ENCODE results near the gene MYCBPAP.

The MYCBPAP gene

GRCh38 chr17:50507871-50508572, at the start of gene MYCBPAP:
Gene MYCBPAP (plus strand): TSS chr17:50508439. CDS start chr17:50508675, 236 bp downstream.
- no peaks in the 10 kb centered on the region for H3K9me3 ChIP-seq (ENCODE audit: low read length)
- peak within 1 kb of the TSS; percentile 54 for H3K9ac ChIP-seq (ENCODE audit: low read length)
- H3K27me3 ChIP-seq (ENCODE audit: control insufficient read depth in 1 of 2, insufficient read depth in 2 of 2, low read length in 2 of 2): no peaks in the 10 kb centered on the region
- peak within 1 kb of the TSS; percentile 74 for H3K27ac ChIP-seq (ENCODE audit: low read depth, low read length)
- peaks cover 8% of the 10 kb centered on the region for H3K4me1 ChIP-seq (ENCODE audit: insufficient read depth, low read length)
- H3K4me3 ChIP-seq (ENCODE audit: low read depth in 1 of 2, low read length in 2 of 2): peak within 1 kb of the TSS; percentile 68 to 73
- no peaks in the 10 kb centered on the region for H3K36me3 ChIP-seq (ENCODE audit: insufficient read depth, low read length)

GRCh38 chr17:50458701-50459676, 49.2 kb upstream of the MYCBPAP start:
- Histone ChIP-seq H3K4me1 (ENCODE audit: insufficient read depth, low read length) (no peaks in the 10 kb centered on the region), H3K9me3 (ENCODE audit: low read length) (no peaks in the 10 kb centered on the region), H3K9ac (ENCODE audit: low read length) (no peak overlapping the region), H3K27ac (ENCODE audit: low read depth, low read length) (no peak overlapping the region), H3K27me3 (ENCODE audit: control insufficient read depth in 1 of 2, insufficient read depth in 2 of 2, low read length in 2 of 2) (no peaks in the 10 kb centered on the region), H3K36me3 (ENCODE audit: insufficient read depth, low read length) (no peaks in the 10 kb centered on the region), H3K4me3 (ENCODE audit: low read depth in 1 of 2, low read length in 2 of 2) (no peak overlapping the region)

- no peak overlapping the region for H3K9ac ChIP-seq (ENCODE audit: low read length)
- H3K36me3 ChIP-seq (ENCODE audit: insufficient read depth, low read length): no peaks in the 10 kb centered on the region
- H3K9me3 ChIP-seq (ENCODE audit: low read length): no peaks in the 10 kb centered on the region
- no peaks in the 10 kb centered on the region for H3K27me3 ChIP-seq (ENCODE audit: control insufficient read depth in 1 of 2, insufficient read depth in 2 of 2, low read length in 2 of 2)
- H3K27ac ChIP-seq (ENCODE audit: low read depth, low read length): no peak overlapping the region
- no peaks in the 10 kb centered on the region for H3K4me1 ChIP-seq (ENCODE audit: insufficient read depth, low read length)
- no peak overlapping the region for H3K4me3 ChIP-seq (ENCODE audit: low read depth in 1 of 2, low read length in 2 of 2)
These were observed 48.5 kb upstream of the MYCBPAP start for GRCh38 chr17:50459756-50460155.

- Histone ChIP-seq H3K4me3 (ENCODE audit: low read depth in 1 of 2, low read length in 2 of 2) (no peak overlapping the region), H3K27ac (ENCODE audit: low read depth, low read length) (no peak overlapping the region), H3K9me3 (ENCODE audit: low read length) (no peaks in the 10 kb centered on the region), H3K36me3 (ENCODE audit: insufficient read depth, low read length) (no peaks in the 10 kb centered on the region), H3K9ac (ENCODE audit: low read length) (no peak overlapping the region), H3K27me3 (ENCODE audit: control insufficient read depth in 1 of 2, insufficient read depth in 2 of 2, low read length in 2 of 2) (no peaks in the 10 kb centered on the region), H3K4me1 (ENCODE audit: insufficient read depth, low read length) (no peaks in the 10 kb centered on the region)
These were observed 47.3 kb upstream of the MYCBPAP start for GRCh38 chr17:50460831-50461526.

- Histone ChIP-seq H3K9ac (ENCODE audit: low read length) (no peak overlapping the region), H3K4me1 (ENCODE audit: insufficient read depth, low read length) (no peaks in the 10 kb centered on the region), H3K27me3 (ENCODE audit: control insufficient read depth in 1 of 2, insufficient read depth in 2 of 2, low read length in 2 of 2) (no peaks in the 10 kb centered on the region), H3K36me3 (ENCODE audit: insufficient read depth, low read length) (no peaks in the 10 kb centered on the region), H3K27ac (ENCODE audit: low read depth, low read length) (no peak overlapping the region), H3K9me3 (ENCODE audit: low read length) (no peaks in the 10 kb centered on the region), H3K4me3 (ENCODE audit: low read depth in 1 of 2, low read length in 2 of 2) (no peak overlapping the region)
These were observed 46.6 kb upstream of the MYCBPAP start for GRCh38 chr17:50461550-50462132.

- no peaks in the 10 kb centered on the region for H3K4me1 ChIP-seq (ENCODE audit: insufficient read depth, low read length)
- no peak overlapping the region for H3K9ac ChIP-seq (ENCODE audit: low read length)
- no peak overlapping the region for H3K27ac ChIP-seq (ENCODE audit: low read depth, low read length)
- H3K4me3 ChIP-seq (ENCODE audit: low read depth in 1 of 2, low read length in 2 of 2): no peak overlapping the region
- peaks cover 0 to 2% of the 10 kb centered on the region in 2 donors for H3K27me3 ChIP-seq (ENCODE audit: control insufficient read depth in 1 of 2, insufficient read depth in 2 of 2, low read length in 2 of 2)
- no peaks in the 10 kb centered on the region for H3K9me3 ChIP-seq (ENCODE audit: low read length)
- no peaks in the 10 kb centered on the region for H3K36me3 ChIP-seq (ENCODE audit: insufficient read depth, low read length)
These were observed 45.8 kb upstream of the MYCBPAP start for GRCh38 chr17:50462446-50462845.

- Histone ChIP-seq H3K4me1 (ENCODE audit: insufficient read depth, low read length) (peaks cover 4% of the 10 kb centered on the region), H3K4me3 (ENCODE audit: low read depth in 1 of 2, low read length in 2 of 2) (no peak overlapping the region), H3K27ac (ENCODE audit: low read depth, low read length) (no peak overlapping the region), H3K36me3 (ENCODE audit: insufficient read depth, low read length) (no peaks in the 10 kb centered on the region), H3K9me3 (ENCODE audit: low read length) (no peaks in the 10 kb centered on the region), H3K27me3 (ENCODE audit: control insufficient read depth in 1 of 2, insufficient read depth in 2 of 2, low read length in 2 of 2) (peaks cover 11 to 17% of the 10 kb centered on the region in 2 donors), H3K9ac (ENCODE audit: low read length) (no peak overlapping the region)
These were observed 44.1 kb upstream of the MYCBPAP start for GRCh38 chr17:50464121-50464520.

- Histone ChIP-seq H3K4me1 (ENCODE audit: insufficient read depth, low read length) (peaks cover 9% of the 10 kb centered on the region), H3K4me3 (ENCODE audit: low read depth in 1 of 2, low read length in 2 of 2) (no peak overlapping the region), H3K27me3 (ENCODE audit: control insufficient read depth in 1 of 2, insufficient read depth in 2 of 2, low read length in 2 of 2) (peaks cover 11 to 17% of the 10 kb centered on the region in 2 donors), H3K27ac (ENCODE audit: low read depth, low read length) (no peak overlapping the region), H3K9me3 (ENCODE audit: low read length) (no peaks in the 10 kb centered on the region), H3K9ac (ENCODE audit: low read length) (no peak overlapping the region), H3K36me3 (ENCODE audit: insufficient read depth, low read length) (no peaks in the 10 kb centered on the region)
These were observed 43.5 kb upstream of the MYCBPAP start for GRCh38 chr17:50464736-50465135.

GRCh38 chr17:50465171-50465570, 43.1 kb upstream of the MYCBPAP start:
- no peak overlapping the region for H3K27ac ChIP-seq (ENCODE audit: low read depth, low read length)
- H3K27me3 ChIP-seq (ENCODE audit: control insufficient read depth in 1 of 2, insufficient read depth in 2 of 2, low read length in 2 of 2): peaks cover 11 to 17% of the 10 kb centered on the region in 2 donors
- no peak overlapping the region for H3K4me3 ChIP-seq (ENCODE audit: low read depth in 1 of 2, low read length in 2 of 2)
- H3K9ac ChIP-seq (ENCODE audit: low read length): no peak overlapping the region
- no peaks in the 10 kb centered on the region for H3K36me3 ChIP-seq (ENCODE audit: insufficient read depth, low read length)
- H3K4me1 ChIP-seq (ENCODE audit: insufficient read depth, low read length): peaks cover 9% of the 10 kb centered on the region
- no peaks in the 10 kb centered on the region for H3K9me3 ChIP-seq (ENCODE audit: low read length)

GRCh38 chr17:50465635-50466034, 42.6 kb upstream of the MYCBPAP start:
- Histone ChIP-seq H3K9ac (ENCODE audit: low read length) (no peak overlapping the region), H3K27me3 (ENCODE audit: control insufficient read depth in 1 of 2, insufficient read depth in 2 of 2, low read length in 2 of 2) (peaks cover 11 to 17% of the 10 kb centered on the region in 2 donors), H3K36me3 (ENCODE audit: insufficient read depth, low read length) (no peaks in the 10 kb centered on the region), H3K4me3 (ENCODE audit: low read depth in 1 of 2, low read length in 2 of 2) (no peak overlapping the region), H3K27ac (ENCODE audit: low read depth, low read length) (no peak overlapping the region), H3K9me3 (ENCODE audit: low read length) (no peaks in the 10 kb centered on the region), H3K4me1 (ENCODE audit: insufficient read depth, low read length) (peaks cover 9% of the 10 kb centered on the region)

All from muscle layer of colon (tissue), 2 donors.